Measurements from ENCODE around the gene CRYBB1.

GRCh38 chr22:26568207-26568706 is 49.6 kb downstream of the CRYBB1 start:
- TF ChIP-seq, protein P1, sequence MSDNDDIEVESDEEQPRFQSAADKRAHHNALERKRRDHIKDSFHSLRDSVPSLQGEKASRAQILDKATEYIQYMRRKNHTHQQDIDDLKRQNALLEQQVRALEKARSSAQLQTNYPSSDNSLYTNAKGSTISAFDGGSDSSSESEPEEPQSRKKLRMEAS (IDR thresholded peaks at IDR 0.05; ENCODE audit: insufficient read depth, insufficient read length) = no peak
- TF ChIP-seq POLR2A (IDR thresholded peaks at IDR 0.05; ENCODE audit: low read depth, low read length) (no peak), EZH2 (IDR thresholded peaks at IDR 0.05; ENCODE audit: borderline replicate concordance, low read depth, low read length, severe bottlenecking) (no peak), CTCF (IDR thresholded peaks at IDR 0.05; ENCODE audit: extremely low read depth in 1 of 2, insufficient read depth in 1 of 2, low read depth in 1 of 2, low read length in 2 of 2) (no peak), POLR2AphosphoS5 (IDR thresholded peaks at IDR 0.05; ENCODE audit: insufficient read depth, low read depth, low read length) (no peak), FOS (IDR thresholded peaks at IDR 0.05; ENCODE audit: borderline replicate concordance, insufficient read depth, low read length) (no peak)

All from endothelial cell of umbilical vein (primary cell).